Activated T-helper 2 cell treated with anti-CD3 and anti-CD28 coated beads, Interferon-gamma antibody, Interleukin-2, Interleukin-4, amounts not matched to agents 10 μg/mL and 5 μg/mL and 100 μg/mL, durations not matched to agents 14 hours and 24 hours and 36 hours (primary cell): ENCODE measurements around the gene KAZN. TPM values are rescaled to one million over a fixed set of nuclear protein-coding genes. Genes with fewer than 3 reads are reported as not detected.

ENCODE experiments used
- DNase-seq: peaks from one replicate; pipeline ENCODE4 v3.0.0; 2021; ENCODE audit warnings: low spot score
- H3K27ac Mint-ChIP-seq: one replicate; pipeline ENCODE4 v1.8.0; 2021; ENCODE audit warnings: mixed read lengths
- H3K27me3 Mint-ChIP-seq: one replicate; pipeline ENCODE4 v1.8.0; 2021; ENCODE audit warnings: low read depth, mixed read lengths
- H3K36me3 Mint-ChIP-seq: one replicate; pipeline ENCODE4 v1.8.0; 2021; ENCODE audit warnings: low read depth, mixed read lengths
- H3K4me1 Mint-ChIP-seq: one replicate; pipeline ENCODE4 v1.8.0; 2021; ENCODE audit warnings: low read depth, mixed read lengths
- H3K4me3 Mint-ChIP-seq: one replicate; pipeline ENCODE4 v1.8.0; 2021; ENCODE audit warnings: low read depth, mild to moderate bottlenecking, moderate library complexity, mixed read lengths
- H3K9me3 Mint-ChIP-seq: one replicate; pipeline ENCODE4 v1.8.0; 2021; ENCODE audit warnings: mixed read lengths
- intact Hi-C: fragments of 100-400 bp; cut with micrococcal nuclease; formaldehyde crosslinking; loops from one replicate; pipeline ENCODE4 v1.15.1; 2023
- total RNA-seq: library from RNA; stranded (reverse); gene quantifications from 2 replicates; pipeline ENCODE4 v1.2.3, GENCODE V29; 2022

The KAZN gene
- total RNA-seq, 1 donor from 2014 or later = 0.68 TPM

DNA sequence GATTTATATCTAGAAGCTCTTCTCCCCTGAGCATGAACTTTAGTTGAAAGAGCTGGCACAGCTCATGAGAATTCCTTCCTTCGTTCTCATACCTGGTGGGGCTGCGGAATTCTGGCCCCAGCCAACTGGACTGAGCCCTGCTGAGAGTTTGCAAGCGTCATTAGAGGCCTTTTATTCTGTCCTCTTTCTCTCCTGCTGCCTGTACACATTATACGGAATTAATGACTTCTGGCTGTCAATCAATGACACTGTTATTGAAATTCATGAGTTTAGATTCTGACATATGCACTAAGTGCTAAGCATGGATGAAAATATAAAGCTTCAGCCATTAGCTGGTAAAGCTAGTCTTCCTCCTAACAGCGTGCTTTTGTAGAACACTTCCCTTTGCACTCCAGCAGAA lies 27.5 kb downstream of the KAZN start:
- intact Hi-C loops = no loop called here
- Mint-ChIP-seq H3K36me3 (no peaks in the 10 kb centered on the region), H3K4me1 (no peaks in the 10 kb centered on the region), H3K4me3 (no peak overlapping the region), H3K27me3 (no peaks in the 10 kb centered on the region), H3K27ac (no peak overlapping the region), H3K9me3 (peaks cover 11% of the 10 kb centered on the region)
- no peak for DNase-seq

DNA sequence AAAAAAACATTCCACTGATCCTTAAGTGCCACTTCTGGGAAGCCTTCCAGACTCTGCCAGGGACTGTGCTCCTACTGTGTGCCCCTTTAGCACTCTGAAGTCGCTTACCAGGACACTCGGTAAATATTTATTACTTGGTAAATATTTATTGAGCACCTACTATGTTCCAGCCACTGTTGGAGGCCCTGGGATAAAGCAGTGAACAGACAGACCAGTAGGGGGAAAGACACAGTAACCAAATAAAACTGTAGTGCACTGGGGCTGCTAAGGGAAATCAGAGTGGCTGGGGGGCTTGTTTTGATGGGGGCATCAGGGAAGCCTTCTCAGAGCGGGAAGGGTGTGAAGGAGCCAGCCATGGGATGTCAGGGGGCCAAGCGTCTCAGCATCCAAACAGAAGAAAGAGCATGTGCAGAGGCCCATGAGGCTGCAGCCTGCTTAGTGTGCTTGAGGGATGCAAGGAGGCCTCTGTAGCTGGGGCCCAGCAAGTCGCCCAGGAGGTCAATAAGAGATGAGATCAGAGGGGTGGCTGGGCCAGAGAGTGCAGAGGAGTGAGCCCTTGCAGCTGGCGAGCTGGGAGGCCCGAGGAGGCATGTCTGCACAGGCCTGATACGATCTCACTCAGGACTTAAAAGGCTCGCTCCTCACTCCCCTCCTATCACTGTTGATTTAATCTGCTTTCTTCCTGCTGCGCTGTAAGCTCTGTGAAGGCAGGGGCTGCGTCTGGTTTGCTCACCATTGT lies 28.6 kb downstream of the KAZN start:
- Mint-ChIP-seq H3K27me3 (no peaks in the 10 kb centered on the region), H3K36me3 (no peaks in the 10 kb centered on the region), H3K27ac (no peak overlapping the region), H3K4me3 (no peak overlapping the region), H3K9me3 (peaks cover 11% of the 10 kb centered on the region), H3K4me1 (no peaks in the 10 kb centered on the region)
- DNase-seq = no peak
- intact Hi-C loops = no loop called here

DNA sequence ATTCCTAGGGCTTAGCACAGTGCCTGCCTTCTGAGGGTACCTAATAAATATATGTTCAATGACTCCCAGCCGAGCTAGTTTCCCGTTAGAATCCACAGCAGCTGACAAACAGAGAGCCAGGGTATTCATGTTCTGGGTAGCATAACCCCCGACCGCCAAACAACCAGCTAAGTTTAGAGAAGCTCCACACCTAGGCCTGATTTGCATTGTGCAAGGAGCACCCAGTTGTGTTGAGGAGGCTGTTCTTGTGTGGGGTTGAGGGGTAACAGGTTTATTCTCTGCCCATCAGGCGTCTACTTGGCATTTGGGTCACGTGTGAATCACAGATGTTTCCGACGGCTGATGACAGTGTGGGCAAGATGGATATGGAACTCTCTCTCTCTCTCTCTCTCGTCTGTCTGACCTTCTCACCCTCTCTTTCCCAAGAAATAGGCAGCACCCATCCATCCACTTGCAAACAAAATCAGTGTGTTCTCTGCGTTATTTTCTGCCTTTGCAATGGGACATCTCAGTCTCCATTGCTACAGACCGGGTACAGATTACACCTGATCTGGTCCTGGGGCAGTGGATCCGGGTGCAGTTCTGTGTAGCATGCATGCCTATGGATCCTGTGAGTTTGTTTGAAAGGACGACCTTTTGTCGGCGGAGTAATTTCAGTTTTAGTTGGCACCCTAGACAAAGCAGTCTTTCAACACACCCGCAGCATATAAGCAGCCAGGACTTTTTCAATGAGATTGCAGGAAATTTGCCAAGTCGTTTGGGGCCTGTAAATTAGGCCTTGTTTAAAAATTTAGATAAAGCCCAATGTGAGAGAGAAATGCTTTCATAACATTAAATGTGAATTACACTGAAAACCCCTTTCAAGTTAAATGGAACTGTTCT lies 29.4 kb downstream of the KAZN start:
- Mint-ChIP-seq H3K4me3 (no peak overlapping the region), H3K27ac (no peak overlapping the region), H3K9me3 (peaks cover 7% of the 10 kb centered on the region), H3K36me3 (no peaks in the 10 kb centered on the region), H3K27me3 (no peaks in the 10 kb centered on the region), H3K4me1 (no peaks in the 10 kb centered on the region)
- DNase-seq = no peak
- intact Hi-C loops = no loop called here

DNA sequence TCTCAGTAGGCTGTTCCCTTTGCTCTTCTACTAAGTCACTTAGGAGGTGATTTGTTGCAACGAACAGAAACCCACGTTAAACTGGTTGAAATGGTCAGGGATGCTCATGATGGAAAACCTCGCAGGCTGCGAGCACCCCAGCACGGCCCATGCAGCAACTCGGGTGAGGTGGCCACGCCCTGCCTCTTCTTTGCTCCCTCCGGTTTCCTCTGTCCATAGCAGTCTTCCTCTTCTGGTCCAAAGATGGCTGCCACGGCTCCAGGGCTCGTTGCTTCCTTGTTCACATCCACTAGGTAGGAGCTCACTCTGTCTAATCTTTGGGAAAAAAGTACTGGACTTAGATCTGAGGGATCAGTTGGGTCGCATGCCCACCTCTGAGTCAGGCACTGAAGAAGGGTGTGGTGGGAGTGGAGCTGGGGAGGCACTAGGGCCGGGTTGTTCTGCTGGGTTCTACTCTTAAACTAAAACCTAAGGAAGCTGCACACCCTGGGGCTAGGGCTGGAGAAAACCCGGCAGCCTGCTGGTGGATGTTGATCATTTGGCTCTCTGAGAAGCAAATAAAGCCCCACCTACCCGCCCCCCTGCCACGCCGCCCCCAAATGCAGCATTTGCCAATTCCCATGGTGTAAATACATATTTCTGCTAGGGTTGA lies 31.0 kb downstream of the KAZN start:
- no peak for DNase-seq
- no peaks in the 10 kb centered on the region for H3K36me3 Mint-ChIP-seq
- no peaks in the 10 kb centered on the region for H3K27me3 Mint-ChIP-seq
- H3K9me3 Mint-ChIP-seq = no peaks in the 10 kb centered on the region
- H3K4me1 Mint-ChIP-seq = no peaks in the 10 kb centered on the region
- H3K4me3 Mint-ChIP-seq = no peak overlapping the region
- no peak overlapping the region for H3K27ac Mint-ChIP-seq
- intact Hi-C loops = no loop called here

DNA sequence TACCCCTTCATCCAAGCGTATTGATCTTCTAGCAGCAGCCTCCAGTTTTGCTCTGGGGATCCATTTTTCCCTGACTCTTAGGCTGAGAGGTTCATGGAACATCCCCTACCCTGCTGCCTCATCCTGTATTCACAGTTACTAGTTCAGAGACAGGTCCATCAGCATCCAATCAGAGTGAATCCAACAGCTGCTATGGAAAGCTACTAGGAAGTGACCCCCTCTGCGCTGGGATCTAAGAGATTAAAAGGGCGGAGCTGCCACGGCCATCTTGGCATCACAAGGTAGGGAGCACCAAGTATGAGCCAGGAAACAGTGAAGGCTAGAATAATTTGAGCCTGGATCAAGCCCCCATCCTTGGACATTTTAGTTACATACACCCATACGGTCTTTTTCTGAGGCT lies 32.5 kb downstream of the KAZN start:
- Mint-ChIP-seq H3K27me3 (no peaks in the 10 kb centered on the region), H3K36me3 (no peaks in the 10 kb centered on the region), H3K4me3 (no peak overlapping the region), H3K27ac (no peak overlapping the region), H3K4me1 (no peaks in the 10 kb centered on the region), H3K9me3 (no peaks in the 10 kb centered on the region)
- no peak for DNase-seq
- intact Hi-C loops = no loop called here

DNA sequence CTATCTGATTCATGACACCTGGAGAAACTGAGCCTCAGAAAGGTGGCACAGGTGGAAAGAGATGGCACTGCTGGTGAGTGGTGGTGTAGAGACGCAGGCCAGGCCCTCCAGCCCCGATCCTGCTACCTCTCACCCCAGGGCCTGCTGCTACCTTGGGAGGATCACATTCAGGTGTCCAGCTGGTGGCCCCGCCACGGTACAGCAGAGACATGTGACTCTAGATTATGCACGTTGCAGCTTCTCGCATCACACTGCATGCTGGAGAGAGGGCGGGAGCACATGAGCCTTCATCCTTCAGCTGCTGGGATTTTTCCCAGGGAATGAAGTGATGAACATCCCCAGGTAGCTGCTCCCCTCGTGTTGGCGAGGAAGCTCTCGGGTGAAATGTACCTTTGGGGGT lies 32.9 kb downstream of the KAZN start:
- H3K4me1 Mint-ChIP-seq = no peaks in the 10 kb centered on the region

DNA sequence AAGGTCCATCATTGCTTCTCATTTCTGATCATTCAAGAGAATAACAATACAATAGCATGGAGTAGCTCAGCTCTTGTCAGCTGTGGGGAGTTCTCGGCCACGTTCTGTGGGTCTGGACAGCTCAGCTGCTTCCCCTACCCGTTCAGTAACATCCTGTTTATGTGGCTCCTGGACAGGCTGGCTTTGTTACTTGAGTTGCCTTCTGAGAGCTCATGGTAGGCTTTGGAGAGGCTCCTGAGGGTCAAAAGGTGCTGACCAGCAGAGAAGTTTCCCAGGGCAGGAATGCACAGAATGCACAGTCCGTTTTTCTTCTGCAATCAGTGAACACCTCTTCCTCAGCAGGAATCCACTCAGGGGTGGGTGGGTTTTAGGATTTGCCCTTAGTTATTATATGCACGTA lies 36.0 kb downstream of the KAZN start:
- no peaks in the 10 kb centered on the region for H3K36me3 Mint-ChIP-seq
- H3K4me1 Mint-ChIP-seq = no peaks in the 10 kb centered on the region
- H3K27ac Mint-ChIP-seq = no peak overlapping the region
- no peak for DNase-seq
- no peaks in the 10 kb centered on the region for H3K27me3 Mint-ChIP-seq
- no peaks in the 10 kb centered on the region for H3K9me3 Mint-ChIP-seq
- intact Hi-C loops = no loop called here
- no peak overlapping the region for H3K4me3 Mint-ChIP-seq

More for the DNA sequence above, 32.9 kb downstream of the KAZN start:
- Mint-ChIP-seq H3K27me3 (no peaks in the 10 kb centered on the region), H3K9me3 (no peaks in the 10 kb centered on the region), H3K27ac (no peak overlapping the region), H3K36me3 (no peaks in the 10 kb centered on the region), H3K4me3 (no peak overlapping the region)
- no peak for DNase-seq
- intact Hi-C loops = no loop called here

DNA sequence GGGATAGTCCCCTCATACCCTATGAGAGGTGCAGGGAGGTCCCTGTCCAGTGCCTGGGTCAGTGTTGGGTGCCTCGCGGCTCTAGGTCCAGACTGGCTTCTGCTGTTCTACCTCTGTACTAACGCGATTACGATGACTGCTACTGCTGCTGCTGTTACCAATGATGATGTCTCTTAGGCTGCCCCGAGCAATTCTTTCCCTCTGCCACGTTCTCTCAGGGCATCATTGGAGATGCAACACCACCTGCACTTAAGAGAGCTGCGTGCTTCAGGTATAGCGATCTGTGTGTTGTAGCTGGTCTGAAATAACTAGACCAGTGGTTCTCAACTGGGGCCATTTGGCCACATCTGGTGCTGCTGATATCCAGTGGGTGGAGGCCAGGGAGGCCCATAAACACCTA lies 36.9 kb downstream of the KAZN start:
- Mint-ChIP-seq H3K27me3 (no peaks in the 10 kb centered on the region), H3K4me3 (no peak overlapping the region), H3K27ac (no peak overlapping the region), H3K9me3 (no peaks in the 10 kb centered on the region), H3K4me1 (no peaks in the 10 kb centered on the region), H3K36me3 (no peaks in the 10 kb centered on the region)
- DNase-seq = no peak
- intact Hi-C loops = no loop called here

DNA sequence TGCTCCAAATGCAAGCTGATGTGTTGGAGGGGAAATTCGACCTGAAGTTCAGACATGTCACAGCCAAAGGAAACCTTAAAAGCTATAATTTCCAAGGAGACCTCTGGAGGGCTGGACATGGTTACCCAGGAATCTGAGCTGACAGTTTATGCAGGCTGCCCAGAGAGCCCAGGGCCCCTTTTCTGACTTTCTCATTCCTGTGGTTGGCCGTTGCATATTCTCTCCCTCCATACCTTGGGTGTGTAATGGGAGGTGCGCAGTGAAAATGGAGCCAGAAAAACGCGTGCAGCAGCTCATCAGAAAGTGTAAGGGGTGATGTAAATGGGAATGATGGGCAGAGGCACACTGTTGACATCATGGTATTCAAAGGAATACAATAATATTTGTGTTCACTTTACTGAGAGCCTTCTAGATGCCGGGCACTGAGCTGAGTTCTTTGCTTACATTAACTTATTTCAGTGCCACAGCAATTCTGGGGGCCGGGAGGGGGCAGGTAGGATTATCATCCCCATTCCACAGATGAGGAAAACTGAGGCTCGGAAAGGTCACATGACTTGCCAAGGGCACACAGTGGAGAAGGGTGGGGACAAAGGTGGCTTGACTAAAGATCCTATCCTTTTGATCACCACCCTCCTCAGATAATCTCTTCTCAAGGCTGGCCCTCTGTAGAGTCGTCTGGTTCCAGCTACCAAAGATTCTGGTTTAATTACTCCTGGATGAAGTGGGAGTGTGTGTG lies 38.6 kb downstream of the KAZN start:
- H3K4me1 Mint-ChIP-seq = no peaks in the 10 kb centered on the region
- H3K27ac Mint-ChIP-seq = no peak overlapping the region
- H3K27me3 Mint-ChIP-seq = no peaks in the 10 kb centered on the region
- H3K9me3 Mint-ChIP-seq = peaks cover 4% of the 10 kb centered on the region
- no peak overlapping the region for H3K4me3 Mint-ChIP-seq
- no peak for DNase-seq
- intact Hi-C loops = no loop called here
- no peaks in the 10 kb centered on the region for H3K36me3 Mint-ChIP-seq

DNA sequence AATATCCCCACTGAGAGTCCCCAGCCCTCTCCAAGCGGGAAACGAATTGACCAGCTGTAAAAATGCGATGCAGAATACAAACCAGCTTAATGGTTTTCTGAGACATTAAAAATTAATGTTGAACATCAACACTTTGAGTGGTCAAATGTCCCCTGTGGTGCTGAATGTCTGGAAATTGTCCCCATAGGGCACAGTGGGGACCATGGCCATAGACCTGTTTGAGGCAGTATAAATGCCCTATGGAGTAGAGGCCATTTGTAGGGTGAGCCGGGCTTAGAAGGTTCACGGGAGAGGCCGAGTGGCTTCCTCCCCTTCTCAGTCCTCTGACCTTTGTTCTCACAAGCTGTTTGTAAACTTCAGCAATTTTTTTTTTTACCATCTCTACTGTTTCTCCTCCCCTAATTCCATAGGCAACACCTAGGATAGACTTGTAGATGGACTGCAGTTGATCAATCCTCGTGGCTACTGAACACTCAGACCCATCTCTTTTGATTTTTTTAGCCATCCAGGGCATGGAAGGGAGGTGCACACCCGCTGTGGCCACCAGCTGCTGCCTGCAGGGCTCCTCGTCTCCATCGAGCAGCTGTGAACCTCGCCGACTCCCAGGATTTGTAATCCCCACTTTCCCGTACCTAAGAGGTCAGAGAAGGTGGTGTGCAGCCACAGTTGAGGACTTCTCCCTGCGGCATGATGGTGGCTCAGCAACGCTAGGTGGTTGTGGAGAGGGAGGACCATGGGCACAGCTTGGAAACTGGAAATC lies 41.0 kb downstream of the KAZN start:
- Mint-ChIP-seq H3K9me3 (peaks cover 8% of the 10 kb centered on the region), H3K36me3 (no peaks in the 10 kb centered on the region), H3K27me3 (no peaks in the 10 kb centered on the region), H3K4me3 (no peak overlapping the region), H3K27ac (no peak overlapping the region), H3K4me1 (no peaks in the 10 kb centered on the region)
- DNase-seq = no peak
- intact Hi-C loops = no loop called here

DNA sequence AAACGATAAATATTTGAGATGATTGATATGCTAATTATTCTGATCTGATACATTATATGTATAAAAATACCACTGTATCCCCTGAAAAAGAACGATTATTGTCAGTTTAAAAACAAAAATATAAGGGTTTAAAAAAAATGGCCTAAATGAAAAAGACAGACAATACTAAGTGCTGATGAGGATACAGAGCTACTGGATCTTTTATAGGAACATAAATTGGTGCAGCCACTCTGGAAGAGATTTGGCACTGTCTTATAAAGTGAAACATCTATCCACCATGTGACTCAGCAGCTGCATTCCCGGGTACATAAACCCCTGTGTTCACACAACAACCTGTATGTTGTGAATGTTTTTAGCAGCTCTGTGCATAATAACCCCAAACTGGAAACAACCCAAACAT lies 44.2 kb downstream of the KAZN start:
- no peaks in the 10 kb centered on the region for H3K27me3 Mint-ChIP-seq
- no peak overlapping the region for H3K4me3 Mint-ChIP-seq
- DNase-seq = no peak
- H3K9me3 Mint-ChIP-seq = peaks cover 14% of the 10 kb centered on the region
- intact Hi-C loops = no loop called here
- H3K27ac Mint-ChIP-seq = no peak overlapping the region
- no peaks in the 10 kb centered on the region for H3K4me1 Mint-ChIP-seq
- no peaks in the 10 kb centered on the region for H3K36me3 Mint-ChIP-seq

DNA sequence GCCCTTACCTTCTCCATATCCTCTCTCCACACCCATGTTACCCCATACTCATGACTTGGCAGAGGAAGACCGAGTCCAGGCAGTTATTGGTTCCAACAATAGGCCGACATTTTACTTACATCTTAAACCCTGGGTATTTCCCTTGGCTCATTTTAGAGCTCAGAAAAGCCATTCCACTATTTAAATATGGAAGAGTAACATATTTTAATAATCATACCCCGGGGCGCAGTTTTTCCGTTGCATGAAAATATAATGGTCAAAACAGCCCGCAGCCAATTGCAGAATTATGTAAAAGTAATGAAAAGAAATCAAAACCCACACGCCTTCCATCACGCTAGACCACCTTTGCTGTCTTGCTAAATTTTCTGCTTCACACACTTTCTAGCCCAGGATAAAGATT lies 48.5 kb downstream of the KAZN start:
- H3K36me3 Mint-ChIP-seq = no peaks in the 10 kb centered on the region

More for the DNA sequence above, 48.5 kb downstream of the KAZN start:
- H3K4me3 Mint-ChIP-seq = no peak overlapping the region
- H3K9me3 Mint-ChIP-seq = peaks cover 10% of the 10 kb centered on the region
- no peak overlapping the region for H3K27ac Mint-ChIP-seq
- intact Hi-C loops = no loop called here
- no peaks in the 10 kb centered on the region for H3K27me3 Mint-ChIP-seq
- H3K4me1 Mint-ChIP-seq = no peaks in the 10 kb centered on the region
- DNase-seq = no peak
